ENCODE measurements around the gene SPATA19.

DNA sequence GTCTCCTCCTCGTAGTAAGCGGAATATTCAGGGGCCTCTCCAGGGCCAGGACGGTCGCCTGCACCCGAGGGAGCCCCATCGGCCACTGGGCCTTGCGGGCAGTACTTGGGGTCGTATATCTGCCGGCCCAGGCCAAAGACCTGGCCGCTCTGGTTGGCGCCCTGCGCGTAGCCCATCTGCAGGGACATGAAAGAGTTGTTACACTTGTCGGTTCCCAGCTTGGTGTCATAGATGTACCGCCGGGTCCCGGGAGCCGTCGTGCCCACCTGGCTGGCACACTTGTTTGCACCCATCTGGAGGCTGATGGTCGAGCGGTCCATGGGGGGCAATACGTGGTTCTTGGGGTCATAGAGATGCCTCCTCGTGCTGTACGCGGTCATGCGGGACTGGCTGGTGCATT, 19.4 kb upstream of the SPATA19 start:
- TF ChIP-seq, protein P1, sequence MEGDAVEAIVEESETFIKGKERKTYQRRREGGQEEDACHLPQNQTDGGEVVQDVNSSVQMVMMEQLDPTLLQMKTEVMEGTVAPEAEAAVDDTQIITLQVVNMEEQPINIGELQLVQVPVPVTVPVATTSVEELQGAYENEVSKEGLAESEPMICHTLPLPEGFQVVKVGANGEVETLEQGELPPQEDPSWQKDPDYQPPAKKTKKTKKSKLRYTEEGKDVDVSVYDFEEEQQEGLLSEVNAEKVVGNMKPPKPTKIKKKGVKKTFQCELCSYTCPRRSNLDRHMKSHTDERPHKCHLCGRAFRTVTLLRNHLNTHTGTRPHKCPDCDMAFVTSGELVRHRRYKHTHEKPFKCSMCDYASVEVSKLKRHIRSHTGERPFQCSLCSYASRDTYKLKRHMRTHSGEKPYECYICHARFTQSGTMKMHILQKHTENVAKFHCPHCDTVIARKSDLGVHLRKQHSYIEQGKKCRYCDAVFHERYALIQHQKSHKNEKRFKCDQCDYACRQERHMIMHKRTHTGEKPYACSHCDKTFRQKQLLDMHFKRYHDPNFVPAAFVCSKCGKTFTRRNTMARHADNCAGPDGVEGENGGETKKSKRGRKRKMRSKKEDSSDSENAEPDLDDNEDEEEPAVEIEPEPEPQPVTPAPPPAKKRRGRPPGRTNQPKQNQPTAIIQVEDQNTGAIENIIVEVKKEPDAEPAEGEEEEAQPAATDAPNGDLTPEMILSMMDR (IDR thresholded peaks at IDR 0.05): no peak
- no peak for TF ChIP-seq ZFX (IDR thresholded peaks at IDR 0.05; ENCODE audit: borderline replicate concordance)
